Measurements from ENCODE around the gene RABEP2. TPM values are rescaled to one million over a fixed set of nuclear protein-coding genes. Genes with fewer than 3 reads are reported as not detected.

Gene RABEP2
- total RNA-seq, 1 experiment from 2014 or later, result 17.6 TPM

- BruUV-seq (replicated peaks), result no TSS peak
Observed at GRCh38 chr16:28951410-28951943, 26.4 kb upstream of the RABEP2 start.

DNA sequence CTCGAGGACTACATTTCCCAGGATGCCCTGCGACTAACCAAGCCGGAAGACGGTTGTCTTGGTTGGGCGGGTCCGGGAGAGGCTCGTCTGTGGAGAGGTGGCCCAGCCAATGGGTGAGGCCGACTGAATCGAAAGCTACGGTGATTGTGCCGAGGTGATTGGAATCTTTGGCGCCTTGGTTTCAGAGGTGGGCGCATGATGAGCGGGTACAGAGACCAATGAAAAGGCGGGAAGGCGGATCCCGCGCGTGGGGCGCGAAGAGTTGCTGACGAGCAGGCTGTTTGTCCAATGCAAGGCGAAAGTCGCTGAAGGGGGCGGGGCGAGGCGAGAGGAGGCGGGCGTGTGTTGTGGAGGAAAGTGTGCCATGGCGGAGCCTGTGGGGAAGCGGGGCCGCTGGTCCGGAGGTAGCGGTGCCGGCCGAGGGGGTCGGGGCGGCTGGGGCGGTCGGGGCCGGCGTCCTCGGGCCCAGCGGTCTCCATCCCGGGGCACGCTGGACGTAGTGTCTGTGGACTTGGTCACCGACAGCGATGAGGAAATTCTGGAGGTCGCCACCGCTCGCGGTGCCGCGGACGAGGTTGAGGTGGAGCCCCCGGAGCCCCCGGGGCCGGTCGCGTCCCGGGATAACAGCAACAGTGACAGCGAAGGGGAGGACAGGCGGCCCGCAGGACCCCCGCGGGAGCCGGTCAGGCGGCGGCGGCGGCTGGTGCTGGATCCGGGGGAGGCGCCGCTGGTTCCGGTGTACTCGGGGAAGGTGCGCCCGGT, 25.8 kb upstream of the RABEP2 start, which contains the start of gene NFATC2IP:
NFATC2IP (plus strand) TSS at position 290 of the 762 bp plus-strand sequence; CDS start at position 365, 75 bp downstream.
- ChIA-PET POLR2A (ENCODE audit: low non-redundant PET) (interaction anchor here (0.5 kb wide), 1 partner anchor 88 kb away, joined by 3 read pairs; no protein-coding TSS in a partner anchor), CTCF (no interaction called here)
- Histone ChIP-seq H3K27me3 (replicated peaks; ENCODE audit: insufficient read depth, low read depth, low read length, poor library complexity) (no peaks in the 10 kb centered on the region), H3K4me1 (ENCODE audit: insufficient read depth, low read length, poor library complexity, severe bottlenecking) (no peaks in the 10 kb centered on the region), H3K4me3 (ENCODE audit: low read depth, low read length, poor library complexity, severe bottlenecking) (peak within 1 kb of the TSS; percentile 82), H3K27ac (ENCODE audit: low read depth, low read length, poor library complexity, severe bottlenecking) (peak within 1 kb of the TSS; percentile 84), H3K9me3 (ENCODE audit: low read depth, low read length, poor library complexity, severe bottlenecking) (no peaks in the 10 kb centered on the region), H3K36me3 (ENCODE audit: insufficient read depth, low read length, poor library complexity, severe bottlenecking) (peaks cover 29% of the 10 kb centered on the region)
- intact Hi-C loops (cut with micrococcal nuclease; ENCODE audit: unreplicated experiment), result no loop called here
- no TSS peak for BruUV-seq (replicated peaks)
- peak; percentile 100 for DNase-seq (ENCODE audit: low spot score)
- TF ChIP-seq, protein P1, sequence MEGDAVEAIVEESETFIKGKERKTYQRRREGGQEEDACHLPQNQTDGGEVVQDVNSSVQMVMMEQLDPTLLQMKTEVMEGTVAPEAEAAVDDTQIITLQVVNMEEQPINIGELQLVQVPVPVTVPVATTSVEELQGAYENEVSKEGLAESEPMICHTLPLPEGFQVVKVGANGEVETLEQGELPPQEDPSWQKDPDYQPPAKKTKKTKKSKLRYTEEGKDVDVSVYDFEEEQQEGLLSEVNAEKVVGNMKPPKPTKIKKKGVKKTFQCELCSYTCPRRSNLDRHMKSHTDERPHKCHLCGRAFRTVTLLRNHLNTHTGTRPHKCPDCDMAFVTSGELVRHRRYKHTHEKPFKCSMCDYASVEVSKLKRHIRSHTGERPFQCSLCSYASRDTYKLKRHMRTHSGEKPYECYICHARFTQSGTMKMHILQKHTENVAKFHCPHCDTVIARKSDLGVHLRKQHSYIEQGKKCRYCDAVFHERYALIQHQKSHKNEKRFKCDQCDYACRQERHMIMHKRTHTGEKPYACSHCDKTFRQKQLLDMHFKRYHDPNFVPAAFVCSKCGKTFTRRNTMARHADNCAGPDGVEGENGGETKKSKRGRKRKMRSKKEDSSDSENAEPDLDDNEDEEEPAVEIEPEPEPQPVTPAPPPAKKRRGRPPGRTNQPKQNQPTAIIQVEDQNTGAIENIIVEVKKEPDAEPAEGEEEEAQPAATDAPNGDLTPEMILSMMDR (conservative IDR thresholded peaks at IDR 0.05; ENCODE audit: low read depth, low read length), result no peak
- TF ChIP-seq EZH2 (IDR thresholded peaks at IDR 0.05; ENCODE audit: borderline replicate concordance, low read depth, low read length, poor library complexity, severe bottlenecking), result no peak

More at GRCh38 chr16:28951410-28951943, 26.4 kb upstream of the RABEP2 start:
- intact Hi-C loops (cut with micrococcal nuclease; ENCODE audit: unreplicated experiment), result no loop called here
- H3K27ac ChIP-seq (ENCODE audit: low read depth, low read length, poor library complexity, severe bottlenecking), result peak overlapping the region; percentile 84
- H3K4me3 ChIP-seq (ENCODE audit: low read depth, low read length, poor library complexity, severe bottlenecking), result peak overlapping the region; percentile 82
- ChIA-PET POLR2A (ENCODE audit: low non-redundant PET) (no interaction called here), CTCF (no interaction called here)
- no peaks in the 10 kb centered on the region for H3K4me1 ChIP-seq (ENCODE audit: insufficient read depth, low read length, poor library complexity, severe bottlenecking)
- no peaks in the 10 kb centered on the region for H3K9me3 ChIP-seq (ENCODE audit: low read depth, low read length, poor library complexity, severe bottlenecking)
- no peak for DNase-seq (ENCODE audit: low spot score)
- H3K27me3 ChIP-seq (replicated peaks; ENCODE audit: insufficient read depth, low read depth, low read length, poor library complexity), result no peaks in the 10 kb centered on the region
- peaks cover 36% of the 10 kb centered on the region for H3K36me3 ChIP-seq (ENCODE audit: insufficient read depth, low read length, poor library complexity, severe bottlenecking)
- TF ChIP-seq, protein P1 (conservative IDR thresholded peaks at IDR 0.05; ENCODE audit: low read depth, low read length), result no peak
- no peak for TF ChIP-seq EZH2 (IDR thresholded peaks at IDR 0.05; ENCODE audit: borderline replicate concordance, low read depth, low read length, poor library complexity, severe bottlenecking)

DNA sequence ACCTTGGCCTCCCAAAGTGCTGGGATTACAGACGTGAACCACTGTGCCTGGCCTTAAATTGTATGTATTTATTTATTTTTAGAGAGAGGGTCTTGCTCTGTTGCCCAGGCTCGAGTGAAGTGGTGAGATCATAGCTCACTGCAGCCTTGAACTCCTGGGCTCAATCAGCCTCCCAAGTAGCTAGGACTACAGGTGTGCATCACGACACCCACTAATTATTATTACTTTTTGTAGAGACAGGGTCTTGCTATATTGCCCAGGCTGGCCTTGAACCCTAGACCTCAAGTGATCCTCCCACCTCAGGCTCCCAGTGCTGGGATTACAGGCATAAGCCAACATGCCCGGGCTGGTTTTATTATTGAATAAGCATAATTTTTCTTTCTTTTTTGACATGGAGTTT, 21.6 kb upstream of the RABEP2 start:
- no peaks in the 10 kb centered on the region for H3K36me3 ChIP-seq (ENCODE audit: insufficient read depth, low read length, poor library complexity, severe bottlenecking)
- H3K27ac ChIP-seq (ENCODE audit: low read depth, low read length, poor library complexity, severe bottlenecking), result no peak overlapping the region
- no peak for TF ChIP-seq EZH2 (IDR thresholded peaks at IDR 0.05; ENCODE audit: borderline replicate concordance, low read depth, low read length, poor library complexity, severe bottlenecking)
- TF ChIP-seq, protein P1 (conservative IDR thresholded peaks at IDR 0.05; ENCODE audit: low read depth, low read length), result no peak
- CTCF ChIA-PET, result no interaction called here
- BruUV-seq (replicated peaks), result no TSS peak
- H3K27me3 ChIP-seq (replicated peaks; ENCODE audit: insufficient read depth, low read depth, low read length, poor library complexity), result no peaks in the 10 kb centered on the region
- no peak for DNase-seq (ENCODE audit: low spot score)
- POLR2A ChIA-PET (ENCODE audit: low non-redundant PET), result no interaction called here
- H3K9me3 ChIP-seq (ENCODE audit: low read depth, low read length, poor library complexity, severe bottlenecking), result no peaks in the 10 kb centered on the region
- H3K4me1 ChIP-seq (ENCODE audit: insufficient read depth, low read length, poor library complexity, severe bottlenecking), result no peaks in the 10 kb centered on the region
- intact Hi-C loops (cut with micrococcal nuclease; ENCODE audit: unreplicated experiment), result no loop called here
- no peak overlapping the region for H3K4me3 ChIP-seq (ENCODE audit: low read depth, low read length, poor library complexity, severe bottlenecking)
